Coronary artery (tissue), 2 donors: Measurements from ENCODE around the gene PLA2G4E.

Experiments used
- DNase-seq: peaks from one replicate; pipeline ENCODE4 v3.0.0-alpha.2; 2017; ENCODE audit warnings: low spot score
- H3K27ac ChIP-seq, 2 donors: fragments of 200-600 bp; sonication (generic); one replicate each; pipeline ENCODE4 v1.5.1; 2016 to 2019
- H3K4me3 ChIP-seq: fragments of 200-600 bp; sonication (generic); 2 replicates; pipeline ENCODE4 v1.5.1; 2016; ENCODE audit warnings: mild to moderate bottlenecking, moderate library complexity
- CTCF ChIP-seq: fragments of 200-600 bp; sonication (generic); IDR thresholded peaks from one replicate; pipeline ENCODE4 v1.5.1; 2019; ENCODE audit warnings: antibody characterized with exemption

PLA2G4E gene

GRCh38 chr15:41996921-41997592, 23.8 kb downstream of the PLA2G4E start:
- Histone ChIP-seq H3K27ac (no peak overlapping the region), H3K4me3 (no peak overlapping the region)
- no peak for DNase-seq
- no peak for TF ChIP-seq CTCF

GRCh38 chr15:41996376-41996775, 24.5 kb downstream of the PLA2G4E start:
- H3K27ac ChIP-seq: no peak overlapping the region
- no peak for DNase-seq
- H3K4me3 ChIP-seq: no peak overlapping the region
- TF ChIP-seq CTCF: no peak

GRCh38 chr15:41995476-41995855, 25.4 kb downstream of the PLA2G4E start:
- no peak overlapping the region for H3K27ac ChIP-seq
- no peak overlapping the region for H3K4me3 ChIP-seq
- no peak for DNase-seq
- no peak for TF ChIP-seq CTCF

GRCh38 chr15:41994772-41995475, 25.9 kb downstream of the PLA2G4E start:
- TF ChIP-seq CTCF: no peak
- Histone ChIP-seq H3K4me3 (no peak overlapping the region), H3K27ac (no peak overlapping the region)
- no peak for DNase-seq

GRCh38 chr15:41994171-41994650, 26.6 kb downstream of the PLA2G4E start:
- no peak for TF ChIP-seq CTCF
- Histone ChIP-seq H3K27ac (no peak overlapping the region), H3K4me3 (no peak overlapping the region)
- DNase-seq: no peak

- TF ChIP-seq CTCF: no peak
- H3K27ac ChIP-seq: no peak overlapping the region
- no peak overlapping the region for H3K4me3 ChIP-seq
- no peak for DNase-seq
Observed at GRCh38 chr15:41993472-41994170, 27.2 kb downstream of the PLA2G4E start.
